Measurements from ENCODE around the gene LRP1-AS. TPM values are rescaled to one million over a fixed set of nuclear protein-coding genes. Genes with fewer than 3 reads are reported as not detected.
A peak's percentile ranks its signal among the peaks of the same experiment; 100 is the strongest.

The LRP1-AS gene
- total RNA-seq, 2 experiments from 2014 or later, result not detected

- H3K4me3 Mint-ChIP-seq, result no peak overlapping the region
- H3K27ac Mint-ChIP-seq, result no peak overlapping the region
- intact Hi-C loops (cut with micrococcal nuclease), result loop anchor here (5.0 kb wide), 1 partner anchor 63 kb away; no protein-coding TSS in a partner anchor
- H3K27me3 Mint-ChIP-seq, result no peaks in the 10 kb centered on the region
- peaks cover 7% of the 10 kb centered on the region for H3K9me3 Mint-ChIP-seq
- TF ChIP-seq CTCF (IDR thresholded peaks at IDR 0.05), result no peak
- ATAC-seq, result no peak
- no peak for DNase-seq
- CTCF ChIA-PET, result interaction anchor here (1.1 to 2.6 kb wide), 3 partner anchors 50 to 62 kb away, joined by 3 to 7 read pairs (median 6); no protein-coding TSS in a partner anchor
- POLR2A ChIA-PET, result no interaction called here
- peaks cover 13% of the 10 kb centered on the region for H3K4me1 Mint-ChIP-seq (ENCODE audit: low read depth)
- H3K36me3 Mint-ChIP-seq (ENCODE audit: low read depth), result peaks cover 2% of the 10 kb centered on the region
Measured at GRCh38 chr12:57119294-57120085, 27.9 kb downstream of the LRP1-AS start.

- DNase-seq, result peak; percentile 26
- Mint-ChIP-seq H3K9me3 (peaks cover 4% of the 10 kb centered on the region), H3K27ac (no peak overlapping the region), H3K27me3 (no peaks in the 10 kb centered on the region), H3K4me1 (ENCODE audit: low read depth) (peaks cover 9% of the 10 kb centered on the region), H3K4me3 (no peak overlapping the region), H3K36me3 (ENCODE audit: low read depth) (no peaks in the 10 kb centered on the region)
- peak; percentile 71 for ATAC-seq
- intact Hi-C loops (cut with micrococcal nuclease), result no loop called here
- CTCF ChIA-PET, result interaction anchor here (1.2 to 2.6 kb wide), 3 partner anchors 50 to 124 kb away, joined by 3 to 7 read pairs (median 6); no protein-coding TSS in a partner anchor
- POLR2A ChIA-PET, result no interaction called here
- TF ChIP-seq CTCF (IDR thresholded peaks at IDR 0.05), result no peak
Measured at GRCh38 chr12:57118711-57119271, 28.6 kb downstream of the LRP1-AS start.

GRCh38 chr12:57116580-57117281 lies 30.7 kb downstream of the LRP1-AS start:
- Mint-ChIP-seq H3K4me3 (no peak overlapping the region), H3K27me3 (no peaks in the 10 kb centered on the region), H3K4me1 (ENCODE audit: low read depth) (peaks cover 21% of the 10 kb centered on the region), H3K9me3 (no peaks in the 10 kb centered on the region), H3K27ac (no peak overlapping the region), H3K36me3 (ENCODE audit: low read depth) (no peaks in the 10 kb centered on the region)
- no peak for ATAC-seq
- no peak for DNase-seq
- ChIA-PET CTCF (interaction anchor here (0.6 to 3.1 kb wide), 10 partner anchors 8 to 115 kb away, joined by 3 to 14 read pairs (median 6); partner anchors contain the start of gene LRP1), POLR2A (interaction anchor here (0.9 to 1.9 kb wide), 5 partner anchors 23 to 113 kb away, joined by 3 to 5 read pairs (median 3); partner anchors contain the start of gene SHMT2)
- no peak for TF ChIP-seq CTCF (IDR thresholded peaks at IDR 0.05)
- intact Hi-C loops (cut with micrococcal nuclease), result no loop called here

GRCh38 chr12:57112492-57113294 lies 34.7 kb downstream of the LRP1-AS start:
- Mint-ChIP-seq H3K4me3 (peak overlapping the region; percentile 98), H3K4me1 (ENCODE audit: low read depth) (peaks cover 34% of the 10 kb centered on the region), H3K36me3 (ENCODE audit: low read depth) (peaks cover 31% of the 10 kb centered on the region), H3K9me3 (no peaks in the 10 kb centered on the region), H3K27ac (peak overlapping the region; percentile 99), H3K27me3 (no peaks in the 10 kb centered on the region)
- DNase-seq, result no peak
- ChIA-PET CTCF (interaction anchor here (0.6 to 9.8 kb wide), 49 partner anchors 9 to 428 kb away, joined by 3 to 167 read pairs (median 5); partner anchors contain the start of genes GLI1, HSD17B6, LRP1 and NAB2), POLR2A (interaction anchor here (0.6 to 17.5 kb wide), 33 partner anchors 9 to 477 kb away, joined by 3 to 417 read pairs (median 5); partner anchors contain the start of genes ATP5F1B, LRP1, MYO1A and NAB2)
- TF ChIP-seq CTCF (IDR thresholded peaks at IDR 0.05), result peak; percentile 87
- ATAC-seq, result no peak
- intact Hi-C loops (cut with micrococcal nuclease), result loop anchor here (5.0 kb wide), 1 partner anchor 105 kb away; the partner anchor contains the start of gene ZBTB39
